Ecto neural progenitor cell (in vitro differentiated cells): ENCODE data around the gene SHC1.
"Not testable (repeated sequence)": the region's sequence is repeated elsewhere in the genome, so short reads cannot be mapped to it uniquely, and the experiment has no call there.

Experiments used
- DNase-seq: peaks from one replicate; pipeline ENCODE4 v3.0.0-alpha.2; 2018; ENCODE audit warnings: low spot score

SHC1 gene

DNA sequence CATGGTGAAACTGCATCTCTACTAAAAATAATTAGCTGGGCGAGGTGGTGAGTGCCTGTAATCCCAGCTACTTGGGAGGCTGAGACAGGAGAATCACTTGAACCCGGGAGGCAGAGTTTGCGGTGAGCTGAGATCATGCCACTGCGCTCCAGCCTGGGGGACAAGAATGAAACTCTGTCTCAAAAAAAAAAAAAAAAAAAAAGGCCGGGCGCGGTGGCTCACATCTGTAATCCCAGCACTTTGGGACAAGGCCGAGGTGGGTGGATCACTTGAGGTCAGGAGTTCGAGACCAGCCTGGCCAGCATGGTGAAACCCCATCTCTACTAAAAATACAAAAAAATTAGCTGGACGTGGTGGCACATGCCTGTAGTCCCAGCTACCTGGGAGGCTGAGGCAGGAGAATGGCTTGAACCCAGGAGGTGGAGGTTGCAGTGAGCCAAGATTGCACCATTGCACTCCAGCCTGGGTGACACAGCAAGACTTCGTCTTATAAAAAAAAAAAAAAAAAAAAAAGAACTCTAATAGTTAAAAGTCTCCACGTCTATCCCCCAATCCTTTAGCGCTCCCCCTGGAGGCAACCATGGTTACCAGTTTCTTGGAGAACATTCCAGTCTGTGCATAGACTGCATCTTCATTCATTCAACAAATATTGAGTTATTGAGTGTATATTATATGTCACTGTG lies 24.9 kb upstream of the SHC1 start:
- peak; percentile 52 for DNase-seq

DNA sequence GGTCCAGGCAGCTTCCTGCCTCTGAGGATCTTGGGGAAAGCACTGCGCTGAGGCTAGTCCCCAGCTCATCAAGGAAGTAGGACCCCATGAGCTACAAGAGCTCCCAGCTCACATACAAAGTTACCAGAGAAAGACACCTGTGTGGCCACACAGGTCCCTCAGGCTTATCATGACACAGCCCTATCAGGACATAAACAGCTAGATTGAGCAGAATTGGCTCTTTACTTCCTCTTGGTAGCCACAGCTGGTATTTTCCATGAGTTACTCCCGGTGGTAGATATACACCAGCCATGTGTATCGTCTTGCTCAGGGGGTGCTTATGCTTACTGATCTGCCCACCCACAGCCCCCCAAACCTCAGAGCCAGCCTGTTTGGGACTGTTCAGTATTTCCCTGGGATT lies 24.0 kb upstream of the SHC1 start:
- peak; percentile 32 for DNase-seq

DNA sequence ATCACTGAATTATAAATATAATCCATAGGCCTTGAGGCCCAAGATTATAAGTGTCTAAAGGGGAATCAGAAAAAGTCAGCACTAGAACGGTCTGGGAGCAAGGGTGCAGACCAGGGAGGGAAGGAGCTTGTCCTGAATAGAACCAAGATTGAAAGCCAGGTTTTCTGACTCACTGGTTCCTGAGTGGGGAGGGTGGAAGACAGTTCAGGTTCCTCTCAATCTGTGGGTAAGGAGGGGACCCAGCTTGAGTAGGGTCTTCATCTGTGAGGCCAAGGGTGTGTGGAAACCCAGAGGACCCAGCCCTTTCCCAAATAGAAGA lies 23.7 kb upstream of the SHC1 start:
- DNase-seq: peak; percentile 31

DNA sequence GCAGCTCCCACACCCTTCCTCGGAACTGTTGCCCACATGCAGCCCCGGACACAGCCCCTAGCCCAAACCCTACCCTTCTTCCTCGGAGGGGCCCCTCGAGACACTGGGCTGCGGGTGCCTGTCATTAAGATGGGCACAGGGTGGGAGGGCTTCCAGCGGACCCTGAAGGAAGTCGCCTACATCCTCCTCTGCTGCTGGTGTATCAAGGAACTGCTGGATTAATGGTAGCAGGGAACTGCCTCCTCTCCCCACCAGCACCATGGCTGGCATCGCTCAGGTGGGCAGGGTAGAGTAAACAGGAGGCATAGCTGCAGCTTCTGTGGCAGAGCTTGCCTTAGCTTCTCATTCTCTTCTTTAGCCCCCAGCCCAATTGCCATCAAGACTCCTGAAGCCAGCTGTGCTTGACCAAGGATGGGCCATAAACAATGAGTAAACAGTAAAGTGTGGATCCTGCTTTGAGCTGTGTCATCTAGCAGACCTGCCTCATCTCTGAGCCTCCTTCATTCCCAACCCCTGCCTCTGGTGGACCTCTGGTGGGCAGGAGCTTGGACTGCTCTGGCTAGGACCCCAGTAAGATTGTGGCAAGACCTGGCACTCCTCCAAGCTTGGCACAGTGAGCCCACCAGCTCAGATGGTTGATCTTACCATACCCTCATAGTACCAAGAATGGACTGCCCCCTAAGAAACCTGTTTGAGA lies 23.2 kb upstream of the SHC1 start, which contains the start of gene LENEP:
Gene LENEP (plus strand): TSS at position 15 of the 697 bp plus-strand sequence. CDS start 22 bp downstream, at position 37.
- DNase-seq: peak; percentile 19

DNA sequence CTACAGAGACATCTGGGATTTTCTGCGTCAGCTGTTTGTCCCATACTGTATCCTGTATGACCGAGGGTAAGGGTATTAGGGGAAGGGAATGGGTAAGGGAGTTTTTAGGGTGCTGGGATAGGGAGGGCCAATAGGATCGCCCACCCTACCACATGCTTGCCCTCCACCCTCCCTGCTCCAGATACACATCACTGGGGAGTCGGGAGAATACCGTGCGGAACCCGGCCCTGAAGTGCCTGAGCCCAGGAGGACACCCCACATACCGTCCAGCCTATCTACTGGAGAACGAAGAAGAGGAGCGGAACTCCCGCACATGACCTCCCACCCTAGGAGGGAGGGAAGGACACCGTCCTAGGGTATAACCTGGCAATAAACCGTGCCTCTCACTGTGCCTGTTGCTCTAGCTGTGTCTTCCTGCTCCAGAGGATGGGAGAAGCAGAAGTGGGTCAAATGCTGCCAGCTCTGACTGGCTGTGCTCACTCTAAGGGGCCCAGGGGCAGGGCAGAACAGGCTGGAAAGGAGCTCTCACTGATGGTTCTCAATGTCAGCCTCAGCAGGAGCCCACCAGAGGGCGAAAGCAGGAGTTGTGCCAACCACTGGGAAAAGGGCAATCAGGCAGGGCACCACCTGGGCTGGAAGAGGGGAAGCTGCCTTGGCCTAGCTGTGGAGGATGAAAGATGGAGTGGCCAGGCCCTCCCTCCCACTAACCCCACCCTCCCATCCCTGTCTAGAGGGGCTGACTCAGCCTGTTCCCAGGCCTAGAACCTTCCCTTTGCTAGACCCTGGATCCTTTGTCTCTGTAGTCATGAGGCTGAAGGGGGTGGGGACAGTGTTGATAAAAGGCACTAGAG lies 22.4 kb upstream of the SHC1 start:
- DNase-seq: peak; percentile 43

DNA sequence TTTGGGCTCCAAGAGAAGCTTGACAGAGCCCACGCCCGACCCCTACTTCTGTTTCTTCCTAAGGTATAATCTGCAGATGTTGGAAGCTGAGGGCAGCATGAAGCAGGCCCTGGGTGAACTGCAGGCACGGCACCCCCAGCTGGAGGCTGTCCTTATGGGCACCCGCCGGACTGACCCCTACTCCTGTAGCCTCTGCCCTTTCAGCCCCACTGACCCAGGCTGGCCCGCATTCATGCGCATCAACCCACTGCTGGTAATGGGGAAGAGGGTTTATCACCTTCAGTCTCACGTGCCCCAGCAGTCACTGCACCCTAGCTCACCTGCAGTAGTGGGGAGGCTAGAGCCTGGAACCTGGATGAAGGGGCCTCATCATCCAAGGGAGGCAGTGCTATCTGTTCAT lies 19.7 kb upstream of the SHC1 start:
- no peak for DNase-seq

DNA sequence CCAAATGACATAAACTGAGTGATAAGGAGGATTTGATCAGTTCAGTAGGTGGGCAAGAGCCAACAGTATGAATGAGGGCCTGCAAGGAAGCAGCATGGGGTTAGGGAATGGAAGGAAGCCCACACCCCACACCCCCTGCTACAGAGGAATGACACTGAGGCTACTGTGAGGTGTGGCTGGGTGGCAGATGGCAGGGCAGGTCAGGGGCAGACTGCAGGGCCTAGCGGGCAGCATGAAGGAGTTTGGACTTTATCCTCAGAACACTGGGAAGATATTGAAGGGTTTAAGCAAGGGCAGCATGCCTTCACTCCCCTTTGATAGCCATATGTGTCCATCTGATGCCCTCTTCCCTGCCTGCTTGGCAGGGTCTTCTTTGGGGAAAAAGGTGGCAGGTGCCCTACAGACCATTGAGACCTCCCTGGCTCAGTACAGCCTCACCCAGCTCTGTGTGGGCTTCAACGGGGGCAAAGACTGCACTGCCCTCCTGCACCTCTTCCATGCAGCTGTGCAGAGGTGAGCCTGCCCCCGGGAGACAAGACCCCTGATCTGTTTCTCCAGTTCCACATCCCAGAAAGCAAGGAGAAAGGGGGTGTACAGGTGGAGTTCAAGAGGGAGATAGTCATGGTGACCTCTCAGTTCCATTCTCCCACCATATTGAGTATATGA lies 18.8 kb upstream of the SHC1 start:
- no peak for DNase-seq

DNA sequence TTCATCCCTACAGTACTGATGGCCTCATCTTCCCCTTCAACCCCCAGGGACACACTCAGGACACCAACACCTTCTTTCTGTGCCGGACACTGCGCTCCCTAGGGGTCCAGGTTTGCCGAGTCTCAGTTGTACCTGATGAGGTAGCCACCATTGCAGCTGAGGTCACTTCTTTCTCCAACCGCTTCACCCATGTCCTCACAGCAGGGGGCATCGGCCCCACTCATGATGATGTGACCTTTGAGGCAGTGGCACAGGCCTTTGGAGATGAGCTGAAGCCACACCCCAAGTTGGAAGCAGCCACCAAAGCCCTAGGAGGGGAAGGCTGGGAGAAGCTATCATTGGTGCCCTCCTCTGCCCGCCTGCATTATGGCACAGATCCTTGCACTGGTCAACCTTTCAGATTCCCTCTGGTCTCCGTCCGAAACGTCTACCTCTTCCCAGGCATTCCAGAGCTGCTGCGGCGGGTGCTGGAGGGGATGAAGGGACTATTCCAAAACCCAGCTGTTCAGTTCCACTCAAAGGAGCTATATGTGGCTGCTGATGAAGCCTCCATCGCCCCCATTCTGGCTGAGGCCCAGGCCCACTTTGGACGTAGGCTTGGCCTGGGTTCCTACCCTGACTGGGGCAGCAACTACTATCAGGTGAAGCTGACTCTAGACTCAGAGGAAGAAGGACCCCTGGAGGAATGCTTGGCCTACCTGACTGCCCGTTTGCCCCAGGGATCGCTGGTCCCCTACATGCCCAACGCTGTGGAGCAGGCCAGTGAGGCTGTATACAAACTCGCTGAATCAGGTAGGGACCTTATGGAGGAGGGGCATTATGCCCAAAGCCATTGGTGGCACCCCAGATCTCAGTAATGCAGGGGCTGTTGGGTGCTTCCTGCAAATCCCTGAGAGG lies 17.8 kb upstream of the SHC1 start:
- no peak for DNase-seq

DNA sequence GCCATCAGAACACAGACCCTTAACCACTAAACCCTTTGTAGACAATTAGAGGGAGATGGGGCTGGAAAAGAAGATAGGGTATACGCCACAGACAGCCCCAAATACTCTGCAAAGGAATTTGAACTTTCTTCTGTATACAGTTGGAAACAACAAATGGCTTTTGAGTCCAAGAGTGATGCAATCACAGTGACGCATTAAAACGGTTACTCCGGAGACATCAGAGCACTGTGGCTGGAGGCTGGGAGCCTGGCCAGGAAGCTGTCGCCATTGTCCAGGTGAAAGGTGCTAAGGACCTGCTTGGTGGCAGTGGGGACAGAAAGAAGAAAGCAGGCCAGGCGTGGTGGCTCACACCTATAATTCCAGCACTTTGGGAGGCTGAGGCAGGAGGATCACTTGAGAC lies 16.8 kb upstream of the SHC1 start:
- DNase-seq: no peak

DNA sequence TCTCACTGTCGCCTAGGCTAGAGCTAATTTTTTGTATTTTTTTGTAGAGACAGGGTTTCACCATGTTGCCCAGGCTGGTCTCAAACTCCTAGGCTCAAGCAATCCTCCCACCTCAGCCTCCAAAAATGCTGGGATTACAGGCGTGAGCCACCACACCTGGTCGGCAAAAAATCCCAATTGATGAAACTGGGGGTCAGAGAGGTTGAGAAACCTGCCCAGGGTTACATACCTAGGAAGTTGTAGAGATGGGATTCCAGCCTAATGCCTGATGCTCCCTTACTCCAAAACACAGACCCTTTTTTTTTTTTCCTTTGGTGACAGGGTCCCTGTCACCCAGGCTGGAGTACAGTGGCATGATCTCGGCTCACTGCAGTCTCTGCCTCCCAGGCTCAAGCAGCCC lies 16.2 kb upstream of the SHC1 start:
- not testable (repeated sequence) for DNase-seq

DNA sequence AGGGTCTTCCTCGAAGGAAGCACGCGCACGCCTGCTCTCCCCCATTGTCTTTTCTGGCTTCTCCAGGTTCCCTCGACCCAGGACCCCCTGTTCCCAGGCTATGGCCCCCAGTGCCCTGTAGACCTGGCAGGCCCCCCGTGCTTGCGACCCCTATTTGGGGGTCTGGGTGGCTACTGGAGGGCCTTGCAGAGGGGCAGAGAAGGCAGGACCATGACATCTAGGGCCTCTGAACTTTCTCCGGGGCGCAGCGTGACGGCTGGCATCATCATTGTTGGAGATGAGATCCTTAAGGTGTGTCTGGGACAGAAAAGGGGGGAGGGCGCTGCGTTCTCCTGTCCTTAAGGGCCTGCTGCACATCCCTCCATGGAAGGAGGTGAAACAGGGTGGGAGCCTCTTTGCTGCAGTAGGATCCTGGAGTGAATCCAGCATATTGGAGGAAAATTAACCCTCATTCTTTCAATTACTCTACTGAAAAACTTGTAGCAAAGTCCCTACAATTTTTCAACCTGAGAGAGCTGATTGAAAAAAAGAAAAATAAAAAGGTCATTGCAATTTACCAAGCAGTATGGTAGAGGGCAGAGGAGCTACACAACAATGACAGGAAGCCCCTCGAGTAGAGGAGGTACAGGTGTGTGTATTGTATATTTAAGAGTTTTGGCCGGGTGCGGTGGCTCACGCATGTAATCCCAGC lies 13.4 kb upstream of the SHC1 start:
- DNase-seq: no peak

DNA sequence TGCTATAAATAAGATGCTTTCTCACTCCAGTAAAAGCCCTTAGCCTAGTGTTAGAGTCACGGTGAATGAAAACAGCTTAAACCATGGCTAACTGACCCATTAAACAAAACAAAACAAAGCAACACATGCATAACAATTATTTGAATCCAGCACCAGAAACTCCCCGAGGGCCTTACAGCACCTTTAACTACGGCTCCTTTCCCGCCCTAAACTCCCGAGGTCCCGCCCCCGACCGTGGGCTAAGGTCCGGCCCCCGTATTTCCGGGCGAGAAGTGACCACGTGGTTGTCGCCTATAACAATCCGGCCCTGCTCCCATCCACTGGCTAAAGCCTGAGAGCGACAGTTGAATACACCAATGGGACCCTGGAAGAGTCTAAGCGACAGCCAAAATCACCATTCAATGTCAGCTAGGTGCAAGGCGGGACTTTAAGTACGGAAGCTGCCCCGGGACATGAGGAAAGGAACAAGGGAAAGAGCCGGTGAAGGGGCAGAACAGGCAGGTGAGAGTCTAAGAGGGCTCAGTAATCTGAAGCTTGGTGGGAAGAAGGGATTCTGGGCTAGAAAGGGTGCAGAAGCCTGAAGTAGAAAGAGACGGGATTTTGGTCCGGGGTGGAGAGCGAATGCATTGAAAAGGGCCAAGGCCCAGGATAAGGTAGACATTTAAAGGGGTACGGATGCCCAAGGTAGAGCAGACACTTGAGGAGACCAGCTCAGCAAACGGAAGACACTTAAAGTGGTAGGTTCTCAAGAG lies 12.5 kb upstream of the SHC1 start, which contains the start of gene FLAD1:
Gene FLAD1 (plus strand): TSS at position 448 of the 752 bp plus-strand sequence. CDS start 351 bp downstream, outside the sequence.
- DNase-seq: peak; percentile 96

DNA sequence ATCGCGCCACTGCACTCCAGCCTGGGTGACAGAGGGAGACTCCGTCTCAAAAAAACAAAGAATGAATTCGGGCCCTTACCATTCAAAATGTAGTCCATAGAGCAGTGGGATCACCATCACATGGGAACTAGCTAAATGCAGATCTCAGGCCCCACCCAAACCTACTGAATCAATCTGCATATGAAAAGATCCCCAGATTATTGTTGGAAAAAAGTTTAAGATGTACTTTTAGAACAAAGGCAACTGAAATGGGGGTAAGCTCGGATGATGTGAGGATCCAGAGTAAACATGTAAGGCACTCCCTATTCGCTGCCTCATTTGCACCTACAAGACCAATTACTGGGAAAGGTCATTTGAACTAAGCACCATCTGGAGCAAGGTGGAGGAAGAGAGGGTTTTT lies 11.8 kb upstream of the SHC1 start:
- no peak for DNase-seq

DNA sequence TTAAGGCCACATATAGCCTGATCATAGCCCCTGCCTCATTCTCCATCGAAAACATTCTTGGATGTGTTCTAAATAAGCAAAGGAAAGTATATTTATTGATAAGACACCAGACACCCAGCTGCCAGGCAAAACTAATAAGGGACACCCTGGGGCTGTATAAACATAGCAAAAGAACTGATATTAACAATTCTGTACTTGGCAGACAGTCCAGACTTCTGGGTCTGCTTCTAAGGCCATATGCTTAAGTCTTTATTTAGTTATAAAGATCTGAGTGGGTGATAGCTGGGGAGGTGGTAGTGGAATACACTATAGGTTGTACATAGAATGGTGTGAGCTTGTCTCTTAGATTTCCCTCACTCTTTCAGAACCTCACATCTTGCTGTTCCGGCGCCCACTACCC lies 7.8 kb upstream of the SHC1 start:
- DNase-seq: no peak

DNA sequence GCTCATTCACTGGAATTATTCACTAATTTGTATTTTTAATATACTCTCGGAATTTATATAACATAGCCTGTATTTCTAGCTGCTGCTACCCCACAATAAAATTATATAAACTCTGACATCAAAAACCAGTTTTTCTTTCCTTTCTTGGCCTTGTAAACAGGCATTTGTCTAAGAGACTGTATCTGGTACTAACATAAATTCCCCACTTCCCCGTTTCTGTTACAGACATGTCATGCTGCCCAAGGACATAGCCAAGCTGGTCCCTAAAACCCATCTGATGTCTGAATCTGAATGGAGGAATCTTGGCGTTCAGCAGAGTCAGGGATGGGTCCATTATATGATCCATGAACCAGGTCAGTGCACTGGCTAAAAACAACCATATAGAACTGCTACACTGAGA lies 7.2 kb upstream of the SHC1 start:
- DNase-seq: not testable (repeated sequence)

DNA sequence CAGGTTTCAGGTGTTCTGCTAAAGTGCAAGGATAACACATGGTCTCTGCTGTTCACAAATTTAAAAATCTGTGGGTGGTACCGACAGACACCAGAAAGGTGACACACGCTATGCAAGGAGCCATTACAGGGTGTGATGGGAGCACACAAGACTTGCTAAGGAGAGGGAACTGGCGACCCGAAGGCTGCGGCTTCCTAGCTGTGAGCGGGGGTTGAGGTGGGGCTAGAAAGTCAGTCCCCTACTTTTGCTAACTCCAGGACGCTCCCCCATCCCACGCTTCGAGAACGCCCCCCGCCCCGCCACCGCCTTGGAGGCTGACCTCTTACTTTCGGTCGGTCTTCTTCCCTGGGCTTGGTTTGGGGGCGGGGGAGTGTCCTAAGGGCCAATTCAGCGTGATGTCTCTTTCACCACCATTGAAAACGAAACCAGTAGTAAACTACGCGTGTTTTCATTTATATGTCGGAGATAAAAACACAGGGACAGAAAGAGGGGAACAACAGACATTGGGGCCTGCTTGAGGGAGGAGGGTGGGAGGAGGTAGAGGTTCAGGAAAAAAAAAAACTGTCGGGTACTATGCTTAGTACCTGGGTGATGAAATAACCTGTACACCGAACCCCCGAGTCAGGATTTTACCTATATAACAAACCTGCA lies 5.0 kb upstream of the SHC1 start:
- peak; percentile 68 for DNase-seq

DNA sequence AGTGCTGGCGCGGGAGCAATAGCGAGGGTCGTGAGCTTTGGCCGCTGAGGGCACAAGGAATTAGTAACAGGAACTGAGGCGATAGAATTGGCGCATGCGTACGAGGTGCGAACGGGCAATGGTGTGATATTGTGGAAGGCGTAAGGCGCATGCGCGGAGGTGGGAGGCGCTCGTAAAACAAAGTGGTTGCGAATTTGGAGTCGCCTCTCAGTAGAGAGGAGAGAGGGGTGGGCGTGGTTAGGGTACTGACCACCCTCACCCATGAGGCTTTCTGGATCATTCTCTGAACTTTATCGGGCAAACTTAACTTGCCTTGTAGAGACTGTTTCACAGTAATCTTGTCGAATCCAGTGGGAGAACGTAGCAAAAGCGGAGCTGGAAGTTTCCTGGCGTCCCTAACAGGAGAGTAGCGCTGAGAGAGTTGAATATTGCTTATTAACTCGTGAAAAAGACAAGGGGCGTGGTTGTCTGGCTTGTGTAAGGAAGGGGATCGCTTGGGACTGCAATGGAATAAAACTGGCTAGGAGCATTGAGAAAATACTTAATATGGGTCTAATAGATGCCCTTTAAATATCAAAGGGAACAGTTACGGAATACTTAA lies 4.4 kb upstream of the SHC1 start:
- peak; percentile 97 for DNase-seq

DNA sequence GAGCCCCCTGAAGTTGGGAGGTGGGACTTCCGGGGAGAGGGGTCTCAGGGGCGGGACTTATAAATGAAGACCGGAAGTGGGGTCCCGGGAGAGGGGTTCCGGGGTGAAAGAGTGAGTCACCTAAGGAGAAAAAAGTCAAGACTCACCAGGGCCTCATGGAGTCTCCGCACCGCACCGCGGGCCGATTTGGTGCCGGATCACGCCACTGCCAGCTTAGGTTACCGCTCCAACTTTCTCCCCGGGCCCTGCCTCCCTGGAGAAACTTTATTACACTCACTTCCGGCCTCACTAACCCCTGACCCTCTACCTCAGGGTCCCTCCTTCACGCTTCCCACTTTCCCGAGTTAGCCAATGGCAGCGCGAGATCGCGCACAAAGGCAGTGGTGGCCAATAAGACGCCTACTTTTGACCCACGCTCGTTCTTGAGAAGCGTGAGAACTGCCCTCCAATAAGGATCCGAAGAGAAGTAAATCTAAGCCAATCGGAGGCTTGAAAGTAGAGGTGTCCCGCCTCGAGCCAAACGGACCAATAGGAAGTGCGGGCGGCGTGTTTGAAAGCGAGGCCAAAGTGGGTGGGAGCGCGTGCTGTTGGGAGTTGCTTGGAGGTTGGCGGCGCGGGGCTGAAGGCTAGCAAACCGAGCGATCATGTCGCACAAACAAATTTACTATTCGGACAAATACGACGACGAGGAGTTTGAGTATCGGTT lies 3.7 kb upstream of the SHC1 start, which contains the start of gene CKS1B:
Gene CKS1B (plus strand): TSS at position 580 of the 706 bp plus-strand sequence. CDS start 65 bp downstream, at position 645.
- peak; percentile 97 for DNase-seq
